HepG2 (cell line): ENCODE results near the gene ADAMTS17. TPM values are rescaled to one million over a fixed set of nuclear protein-coding genes. Genes with fewer than 3 reads are reported as not detected.

Source experiments
- BORCS8-MEF2B ChIP-seq: sonication (generic); formaldehyde crosslinking; IDR thresholded peaks from 2 replicates; pipeline ENCODE4 v1.8.0; 2022; ENCODE audit warnings: mild to moderate bottlenecking, missing genetic modification reagents
- FOXC1 ChIP-seq: sonication (generic); formaldehyde crosslinking; IDR thresholded peaks from 2 replicates; pipeline ENCODE4 v1.8.0; 2022; ENCODE audit warnings: mild to moderate bottlenecking, missing genetic modification reagents, borderline replicate concordance
- HDAC2 ChIP-seq: sonication (generic); formaldehyde crosslinking; IDR thresholded peaks from 2 replicates; pipeline ENCODE4 v1.4.0; 2020; ENCODE audit warnings: missing genetic modification reagents
- KDM2A ChIP-seq: sonication (generic); formaldehyde crosslinking; IDR thresholded peaks from 2 replicates; pipeline ENCODE4 v1.4.0; 2020; ENCODE audit warnings: low read depth, missing genetic modification reagents, borderline replicate concordance
- MEF2D ChIP-seq: sonication (generic); formaldehyde crosslinking; IDR thresholded peaks from 2 replicates; pipeline ENCODE4 v1.5.1; 2020; ENCODE audit warnings: mild to moderate bottlenecking, missing genetic modification reagents
- MXD4 ChIP-seq: IDR thresholded peaks from 2 replicates; pipeline ENCODE4 v1.6.1; 2016; ENCODE audit warnings: mild to moderate bottlenecking, missing biosample characterization, missing genetic modification reagents
- PCBP2 ChIP-seq: fragments of 200-400 bp; formaldehyde crosslinking; optimal IDR thresholded peaks from 2 replicates; pipeline ENCODE3; 2018; ENCODE audit warnings: low read length, low read depth; ENCODE audit not compliant: poor library complexity, severe bottlenecking
- RBAK ChIP-seq: sonication (generic); formaldehyde crosslinking; IDR thresholded peaks from 2 replicates; pipeline ENCODE4 v1.5.1; 2020; ENCODE audit warnings: mild to moderate bottlenecking, missing genetic modification reagents
- RFXANK ChIP-seq: IDR thresholded peaks from 2 replicates; pipeline ENCODE4 v1.6.1; 2016
- SKIL ChIP-seq: sonication (generic); formaldehyde crosslinking; IDR thresholded peaks from 2 replicates; pipeline ENCODE4 v1.8.0; 2022; ENCODE audit warnings: missing genetic modification reagents, mild to moderate bottlenecking, moderate library complexity, borderline replicate concordance
- SNAPC4 ChIP-seq: sonication (generic); formaldehyde crosslinking; IDR thresholded peaks from 2 replicates; pipeline ENCODE4 v1.4.0; 2020; ENCODE audit warnings: mild to moderate bottlenecking, missing genetic modification reagents
- SRF ChIP-seq: IDR thresholded peaks from 2 replicates; pipeline ENCODE4 v1.6.1; 2011; ENCODE audit warnings: mild to moderate bottlenecking, low read depth, low read length, moderate library complexity
- SRSF4 ChIP-seq: fragments of 200-400 bp; formaldehyde crosslinking; IDR thresholded peaks from one replicate; pipeline ENCODE4 v1.6.1; 2018; ENCODE audit warnings: mild to moderate bottlenecking, low read depth, low read length, moderate library complexity; ENCODE audit not compliant: poor library complexity, severe bottlenecking
- ZBTB38 ChIP-seq: sonication (generic); formaldehyde crosslinking; IDR thresholded peaks from 2 replicates; pipeline ENCODE4 v1.5.1; 2020; ENCODE audit warnings: mild to moderate bottlenecking, missing genetic modification reagents
- ZNF3 ChIP-seq: IDR thresholded peaks from 2 replicates; pipeline ENCODE4 v1.7.0; 2017; ENCODE audit warnings: inconsistent platforms
- ZNF44 ChIP-seq: sonication (generic); formaldehyde crosslinking; IDR thresholded peaks from 2 replicates; pipeline ENCODE4 v1.5.1; 2020; ENCODE audit warnings: mild to moderate bottlenecking, missing genetic modification reagents
- ZNF543 ChIP-seq: sonication (generic); formaldehyde crosslinking; IDR thresholded peaks from 2 replicates; pipeline ENCODE4 v1.4.0; 2020; ENCODE audit warnings: mild to moderate bottlenecking, missing genetic modification reagents
- ZNF83 ChIP-seq: sonication (generic); formaldehyde crosslinking; IDR thresholded peaks from 2 replicates; pipeline ENCODE4 v1.4.0; 2020; ENCODE audit warnings: missing genetic modification reagents, mild to moderate bottlenecking, borderline replicate concordance
- polyA plus RNA-seq, 8 experiments: library from polyadenylated mRNA; depleted of rRNA in 3 of 8; stranded (reverse) in 7 of 8; unstranded in 1 of 8; fragments of >200 nt; fragmentation: Illumina TruSeq in 4 of 8; extraction: Trizol in 4 of 8; gene quantifications; 2 replicates each; pipeline versions ENCODE4 v1.2.1 to v1.2.3, GENCODE V29; 2011 to 2016; ENCODE audit warnings: low read depth in 4 of 8, missing spikeins in 1 of 8, mixed read lengths in 1 of 8; ENCODE audit not compliant: insufficient read depth in 1 of 8
- total RNA-seq, 5 experiments: library from RNA; depleted of rRNA; stranded (reverse); fragments of >200 nt; fragmentation: Illumina TruSeq; extraction: Trizol; gene quantifications; 2 replicates each; pipeline ENCODE4 v1.2.3, GENCODE V29; 2016; ENCODE audit warnings: low read depth in 1 of 5
- TF ChIP-seq, protein P1 (sequence below): sonication (generic); formaldehyde crosslinking; IDR thresholded peaks from 2 replicates; pipeline ENCODE4 v1.9.0; 2021; ENCODE audit warnings: missing genetic modification reagents, mild to moderate bottlenecking, borderline replicate concordance
- TF ChIP-seq, protein P2 (sequence below): sonication (generic); formaldehyde crosslinking; IDR thresholded peaks from 2 replicates; pipeline ENCODE4 v1.5.0; 2020; ENCODE audit warnings: missing genetic modification reagents, mild to moderate bottlenecking, borderline replicate concordance

ADAMTS17 gene
- total and polyA plus RNA-seq, 2 of the 13 experiments (the other 11 are each of a cell fraction or from before 2014, with no cell fraction given), result 0.02 to 0.04 TPM

DNA sequence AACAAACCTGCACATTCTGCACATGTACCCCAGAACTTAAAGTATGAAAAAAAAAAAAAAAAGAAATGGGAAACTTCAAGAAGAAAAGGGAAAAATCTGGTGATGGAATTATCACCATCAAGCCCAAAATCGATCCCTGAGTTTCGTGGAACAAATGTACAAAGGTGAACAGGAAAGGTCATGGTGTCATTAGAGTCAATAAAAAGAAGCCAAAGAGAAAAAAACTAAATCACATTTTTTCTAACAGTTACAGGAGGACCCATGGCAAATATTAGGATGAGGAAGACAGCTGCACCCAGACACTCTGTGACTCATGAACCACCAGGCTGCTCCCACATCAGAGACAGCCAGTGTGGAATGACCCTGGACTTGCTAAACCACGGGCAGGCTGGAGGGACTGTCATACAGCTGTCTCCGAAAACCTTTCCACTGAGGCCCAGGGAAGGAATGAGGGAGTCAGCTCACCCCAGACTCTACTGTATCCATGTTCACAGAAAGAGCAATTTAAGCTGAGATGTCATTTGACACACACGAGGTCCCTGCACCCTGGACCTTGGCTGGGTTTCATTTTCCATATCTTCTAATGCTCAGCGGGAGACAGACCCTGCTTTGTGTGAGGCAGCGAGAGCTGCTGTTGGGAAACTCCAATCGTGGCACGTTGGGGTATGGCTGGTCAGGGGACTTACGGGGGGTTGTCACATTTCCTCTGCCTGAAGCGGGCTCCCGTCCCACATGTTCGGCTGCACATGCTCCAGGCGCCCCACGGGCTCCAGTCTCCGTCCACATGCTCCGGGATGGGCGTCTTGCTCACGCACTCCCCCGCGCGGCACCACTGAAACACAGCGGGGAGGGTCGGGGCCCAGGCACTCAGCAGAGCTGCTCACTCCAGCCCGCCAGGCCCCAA, 210.2 kb downstream of the ADAMTS17 start (continued):
- TF ChIP-seq, protein P1, sequence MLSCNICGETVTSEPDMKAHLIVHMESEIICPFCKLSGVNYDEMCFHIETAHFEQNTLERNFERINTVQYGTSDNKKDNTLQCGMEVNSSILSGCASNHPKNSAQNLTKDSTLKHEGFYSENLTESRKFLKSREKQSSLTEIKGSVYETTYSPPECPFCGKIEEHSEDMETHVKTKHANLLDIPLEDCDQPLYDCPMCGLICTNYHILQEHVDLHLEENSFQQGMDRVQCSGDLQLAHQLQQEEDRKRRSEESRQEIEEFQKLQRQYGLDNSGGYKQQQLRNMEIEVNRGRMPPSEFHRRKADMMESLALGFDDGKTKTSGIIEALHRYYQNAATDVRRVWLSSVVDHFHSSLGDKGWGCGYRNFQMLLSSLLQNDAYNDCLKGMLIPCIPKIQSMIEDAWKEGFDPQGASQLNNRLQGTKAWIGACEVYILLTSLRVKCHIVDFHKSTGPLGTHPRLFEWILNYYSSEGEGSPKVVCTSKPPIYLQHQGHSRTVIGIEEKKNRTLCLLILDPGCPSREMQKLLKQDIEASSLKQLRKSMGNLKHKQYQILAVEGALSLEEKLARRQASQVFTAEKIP (CRISPR knock-in tag), result no peak
- TF ChIP-seq RBAK (CRISPR knock-in tag) (no peak), KDM2A (CRISPR knock-in tag) (peak; percentile 76; the same call in 1 of the 2 replicates), ZNF543 (peak; percentile 64; the same call in 1 of the 2 replicates), SKIL (CRISPR knock-in tag) (no peak), PCBP2 (no peak), BORCS8-MEF2B (CRISPR knock-in tag) (peak; percentile 77; the same call in 1 of the 2 replicates), SNAPC4 (CRISPR knock-in tag) (peak; percentile 57; the same call in 1 of the 2 replicates), HDAC2 (CRISPR knock-in tag) (no peak; the same call in 1 of the 2 replicates), ZNF83 (CRISPR knock-in tag) (0 out of 2 replicates have a peak, but pooled peaks have one; percentile 49), RFXANK (CRISPR knock-in tag) (no peak), ZNF3 (no peak), ZNF44 (peak; percentile 86; the same call in 1 of the 2 replicates), SRF (no peak), MEF2D (CRISPR knock-in tag) (no peak), ZBTB38 (peak; percentile 82), SRSF4 (no peak), FOXC1 (peak; percentile 85), MXD4 (CRISPR knock-in tag) (peak; percentile 89)
- TF ChIP-seq, protein P2, sequence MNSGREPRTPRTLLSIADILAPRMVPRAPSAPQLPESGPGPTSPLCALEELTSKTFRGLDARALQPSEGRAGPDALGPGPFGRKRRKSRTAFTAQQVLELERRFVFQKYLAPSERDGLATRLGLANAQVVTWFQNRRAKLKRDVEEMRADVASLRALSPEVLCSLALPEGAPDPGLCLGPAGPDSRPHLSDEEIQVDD (CRISPR knock-in tag), result peak; percentile 61; the same call in 1 of the 2 replicates
